ENCODE measurements around the gene C6orf89.

DNA sequence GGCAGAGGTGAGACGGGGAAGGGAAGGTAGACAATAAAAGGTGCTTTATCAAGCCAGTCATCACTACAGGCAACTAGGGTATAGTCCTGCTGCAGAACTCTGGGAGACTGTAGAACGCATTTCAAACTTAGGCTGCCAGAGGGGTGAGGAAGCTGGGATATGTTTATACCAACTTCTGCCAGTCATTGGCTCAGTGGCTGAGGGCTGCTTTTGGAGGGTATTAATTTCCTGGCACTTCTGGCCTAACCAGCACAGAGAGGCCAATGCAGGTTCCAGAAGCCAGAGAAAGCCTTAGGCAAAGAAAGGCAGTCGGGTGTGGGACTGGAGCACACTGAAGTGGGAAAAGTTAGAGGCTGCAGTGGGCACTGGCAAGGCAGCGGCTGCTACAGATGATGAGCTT, 42.6 kb upstream of the C6orf89 start:
- TF ChIP-seq, protein P1, sequence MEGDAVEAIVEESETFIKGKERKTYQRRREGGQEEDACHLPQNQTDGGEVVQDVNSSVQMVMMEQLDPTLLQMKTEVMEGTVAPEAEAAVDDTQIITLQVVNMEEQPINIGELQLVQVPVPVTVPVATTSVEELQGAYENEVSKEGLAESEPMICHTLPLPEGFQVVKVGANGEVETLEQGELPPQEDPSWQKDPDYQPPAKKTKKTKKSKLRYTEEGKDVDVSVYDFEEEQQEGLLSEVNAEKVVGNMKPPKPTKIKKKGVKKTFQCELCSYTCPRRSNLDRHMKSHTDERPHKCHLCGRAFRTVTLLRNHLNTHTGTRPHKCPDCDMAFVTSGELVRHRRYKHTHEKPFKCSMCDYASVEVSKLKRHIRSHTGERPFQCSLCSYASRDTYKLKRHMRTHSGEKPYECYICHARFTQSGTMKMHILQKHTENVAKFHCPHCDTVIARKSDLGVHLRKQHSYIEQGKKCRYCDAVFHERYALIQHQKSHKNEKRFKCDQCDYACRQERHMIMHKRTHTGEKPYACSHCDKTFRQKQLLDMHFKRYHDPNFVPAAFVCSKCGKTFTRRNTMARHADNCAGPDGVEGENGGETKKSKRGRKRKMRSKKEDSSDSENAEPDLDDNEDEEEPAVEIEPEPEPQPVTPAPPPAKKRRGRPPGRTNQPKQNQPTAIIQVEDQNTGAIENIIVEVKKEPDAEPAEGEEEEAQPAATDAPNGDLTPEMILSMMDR (conservative IDR thresholded peaks at IDR 0.05; ENCODE audit: low read depth, low read length), result no peak
- no peak for TF ChIP-seq EZH2 (IDR thresholded peaks at IDR 0.05; ENCODE audit: borderline replicate concordance, low read depth, low read length, poor library complexity, severe bottlenecking)
